A549 (cell line): ENCODE measurements around the gene LRRIQ4. TPM values are rescaled to one million over a fixed set of nuclear protein-coding genes. Genes with fewer than 3 reads are reported as not detected.

ENCODE experiments used
- ATAC-seq, 2 experiments: fragments of 200-7000 bp in 1 of 2; fragments of >200 bp in 1 of 2; cut with Nextera tagmentation in 1 of 2; cut with Tn5 transposase in 1 of 2; 3 replicates each; pipeline versions ENCODE4 v1.8.0 to v1.9.1; 2018 to 2020; ENCODE audit warnings: mild to moderate bottlenecking in 1 of 2, moderate library complexity in 1 of 2
- CTCF ChIA-PET: fragments of 300-600 bp; sonication (Branson Sonifier 250); formaldehyde crosslinking; extraction: SDS; loops from one replicate; lab custom pipeline; 2021; ENCODE audit warnings: antibody characterized with exemption, inconsistent platforms; lab: Yijun Ruan, JAX
- POLR2A ChIA-PET: fragments of 350-600 bp; formaldehyde crosslinking; extraction: SDS; loops from one replicate; lab custom pipeline; 2021; ENCODE audit warnings: antibody characterized with exemption, inconsistent platforms; lab: Yijun Ruan, JAX
- DNase-seq, 2 experiments: peaks; one replicate each; pipeline versions ENCODE4 v3.0.0 to v3.0.0-alpha.2; 2011 to 2016; ENCODE audit warnings: low read depth in 1 of 2, low spot score in 1 of 2
- FAIRE-seq: peaks from 2 replicates; lab custom pipeline; 2011; peaks lifted over from hg19 to GRCh38; lab: Jason Lieb, UNC
- H3K27ac ChIP-seq, 2 experiments: fragments of >200 bp; sonication (Bioruptor Twin); formaldehyde crosslinking; 3 replicates each; pipeline ENCODE4 v1.5.1; 2016 to 2017
- H3K4me1 ChIP-seq: fragments of >200 bp; sonication (Bioruptor Twin); formaldehyde crosslinking; 3 replicates; pipeline ENCODE4 v1.6.1; 2016
- H3K4me2 ChIP-seq: fragments of >200 bp; sonication (Bioruptor Twin); formaldehyde crosslinking; 3 replicates; pipeline ENCODE4 v1.6.1; 2016
- H3K4me3 ChIP-seq: fragments of >200 bp; sonication (Bioruptor Twin); formaldehyde crosslinking; 3 replicates; pipeline ENCODE4 v1.5.1; 2016
- H3K9me3 ChIP-seq: fragments of >200 bp; sonication (Bioruptor Twin); formaldehyde crosslinking; 3 replicates; pipeline ENCODE4 v1.6.1; 2016
- BCL3 ChIP-seq: fragments of >200 bp; sonication (Bioruptor Twin); formaldehyde crosslinking; IDR thresholded peaks from 3 replicates; pipeline ENCODE4 v1.6.1; 2016
- E2F6 ChIP-seq: IDR thresholded peaks from 2 replicates; pipeline ENCODE4 v1.6.1; 2012; ENCODE audit warnings: low read depth, borderline replicate concordance
- EHF ChIP-seq: fragments of 250-450 bp; sonication (Bioruptor Pico); IDR thresholded peaks from 2 replicates; pipeline ENCODE4 v1.5.0; 2020; ENCODE audit warnings: mild to moderate bottlenecking
- EHMT2 ChIP-seq: fragments of 200-600 bp; sonication (generic); IDR thresholded peaks from 2 replicates; pipeline ENCODE4 v1.6.1; 2016; ENCODE audit warnings: antibody characterized with exemption, low read depth, mild to moderate bottlenecking, moderate library complexity
- HEYL ChIP-seq: fragments of 250-450 bp; sonication (Bioruptor Pico); IDR thresholded peaks from 2 replicates; pipeline ENCODE4 v1.8.0; 2021; ENCODE audit warnings: mild to moderate bottlenecking, moderate library complexity
- HOXB5 ChIP-seq: fragments of 250-450 bp; sonication (Bioruptor Pico); IDR thresholded peaks from 2 replicates; pipeline ENCODE4 v1.5.0; 2020; ENCODE audit warnings: mild to moderate bottlenecking, moderate library complexity
- JUN ChIP-seq, 2 experiments: fragments of >200 bp; sonication (Bioruptor Twin); formaldehyde crosslinking; IDR thresholded peaks; 2 replicates in 1 of 2; 3 replicates in 1 of 2; pipeline ENCODE4 v1.6.1; 2016 to 2017
- JUNB ChIP-seq: fragments of >200 bp; sonication (Bioruptor Twin); formaldehyde crosslinking; IDR thresholded peaks from 2 replicates; pipeline ENCODE4 v1.6.1; 2016
- MAFK ChIP-seq: fragments of 450-650 bp; IDR thresholded peaks from 2 replicates; pipeline ENCODE4 v1.6.1; 2014; ENCODE audit not compliant: partially characterized antibody
- NR3C1 ChIP-seq: fragments of >200 bp; sonication (Bioruptor Twin); formaldehyde crosslinking; IDR thresholded peaks from 3 replicates; pipeline ENCODE4 v1.6.1; 2017
- RARB ChIP-seq: fragments of 250-450 bp; sonication (Bioruptor Pico); IDR thresholded peaks from 2 replicates; pipeline ENCODE4 v1.8.0; 2021; ENCODE audit warnings: mild to moderate bottlenecking, moderate library complexity
- RCOR1 ChIP-seq: fragments of 150-350 bp; IDR thresholded peaks from 2 replicates; pipeline ENCODE4 v1.6.1; 2014; ENCODE audit warnings: antibody characterized with exemption, low read length, low read depth
- RFX5 ChIP-seq: fragments of 450-650 bp; IDR thresholded peaks from 2 replicates; pipeline ENCODE4 v1.7.1; 2014; ENCODE audit warnings: antibody characterized with exemption, mild to moderate bottlenecking, moderate library complexity
- TFCP2L1 ChIP-seq: fragments of 250-450 bp; sonication (Bioruptor Pico); IDR thresholded peaks from 2 replicates; pipeline ENCODE4 v1.5.0; 2021; ENCODE audit warnings: mild to moderate bottlenecking
- ZFP36 ChIP-seq: fragments of 450-650 bp; IDR thresholded peaks from 2 replicates; pipeline ENCODE4 v1.6.1; 2014; ENCODE audit warnings: borderline replicate concordance; ENCODE audit not compliant: partially characterized antibody
- ZNF302 ChIP-seq: fragments of 250-450 bp; sonication (Bioruptor Pico); IDR thresholded peaks from 2 replicates; pipeline ENCODE4 v1.9.0; 2021; ENCODE audit warnings: inconsistent platforms, mild to moderate bottlenecking, moderate library complexity
- ZSCAN20 ChIP-seq: fragments of 250-450 bp; sonication (Bioruptor Pico); IDR thresholded peaks from 2 replicates; pipeline ENCODE4 v1.8.0; 2022; ENCODE audit warnings: mild to moderate bottlenecking, moderate library complexity
- WGBS: methylation state at CpG from one replicate; pipeline ENCODE4 v1.1.6; 2017; ENCODE audit errors: missing lambda C conversion rate; 5-methylcytosine and 5-hydroxymethylcytosine counted together
- polyA plus RNA-seq, 4 experiments: library from polyadenylated mRNA; depleted of rRNA in 3 of 4; stranded (reverse); fragments of >200 nt; fragmentation: RNase III in 1 of 4; extraction: RNeasy Plus Mini Kit Qiagen cat#74134 plus additional on column Dnase treatment in 1 of 4; gene quantifications; 2 replicates in 3 of 4; 3 replicates in 1 of 4; pipeline ENCODE4 v1.2.3, GENCODE V29; 2011 to 2017
- TF ChIP-seq, protein P1 (sequence below): IDR thresholded peaks from 2 replicates; pipeline ENCODE4 v1.6.1; 2012
- TF ChIP-seq, protein P2 (sequence below): fragments of 450-650 bp; IDR thresholded peaks from 2 replicates; pipeline ENCODE4 v1.6.1; 2014; ENCODE audit warnings: antibody characterized with exemption
- TF ChIP-seq, protein P3 (sequence below): fragments of 250-450 bp; sonication (Bioruptor Pico); IDR thresholded peaks from 2 replicates; pipeline ENCODE4 v1.5.0; 2021; ENCODE audit warnings: mild to moderate bottlenecking, moderate library complexity, borderline replicate concordance

The LRRIQ4 gene
- polyA plus RNA-seq, 2 of the 4 experiments (the other 2 are of a cell fraction), result not detected

GRCh38 chr3:169865176-169865767, 52.6 kb downstream of the LRRIQ4 start:
- Histone ChIP-seq H3K9me3 (no peaks in the 10 kb centered on the region), H3K4me3 (no peak overlapping the region), H3K4me2 (no peak overlapping the region), H3K4me1 (peaks cover 5% of the 10 kb centered on the region; the same call in 1 of the 3 replicates), H3K27ac (no peak overlapping the region)
- ATAC-seq (no peak), DNase-seq (no peak), FAIRE-seq (no peak)
- ChIA-PET POLR2A (no interaction called here), CTCF (interaction anchor here (0.6 to 3.6 kb wide), 3 partner anchors 10 to 229 kb away, joined by 3 to 14 read pairs (median 5); no protein-coding TSS in a partner anchor)
- WGBS, result 73% methylated on average over 12 of the region's 12 CpGs
- TF ChIP-seq RARB (CRISPR knock-in tag) (no peak), HOXB5 (CRISPR knock-in tag) (no peak), JUN (IDR thresholded peaks at IDR 0.05) (no peak), RFX5 (no peak), ZSCAN20 (CRISPR knock-in tag) (no peak), EHMT2 (no peak), BCL3 (no peak), NR3C1 (no peak), JUNB (no peak), ZNF302 (CRISPR knock-in tag) (no peak), HEYL (CRISPR knock-in tag) (no peak), EHF (CRISPR knock-in tag) (no peak), TFCP2L1 (no peak), RCOR1 (no peak), E2F6 (no peak), ZFP36 (no peak)
- TF ChIP-seq, protein P1, sequence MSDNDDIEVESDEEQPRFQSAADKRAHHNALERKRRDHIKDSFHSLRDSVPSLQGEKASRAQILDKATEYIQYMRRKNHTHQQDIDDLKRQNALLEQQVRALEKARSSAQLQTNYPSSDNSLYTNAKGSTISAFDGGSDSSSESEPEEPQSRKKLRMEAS, result no peak
- TF ChIP-seq, protein P2, sequence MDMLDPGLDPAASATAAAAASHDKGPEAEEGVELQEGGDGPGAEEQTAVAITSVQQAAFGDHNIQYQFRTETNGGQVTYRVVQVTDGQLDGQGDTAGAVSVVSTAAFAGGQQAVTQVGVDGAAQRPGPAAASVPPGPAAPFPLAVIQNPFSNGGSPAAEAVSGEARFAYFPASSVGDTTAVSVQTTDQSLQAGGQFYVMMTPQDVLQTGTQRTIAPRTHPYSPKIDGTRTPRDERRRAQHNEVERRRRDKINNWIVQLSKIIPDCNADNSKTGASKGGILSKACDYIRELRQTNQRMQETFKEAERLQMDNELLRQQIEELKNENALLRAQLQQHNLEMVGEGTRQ, result no peak
- TF ChIP-seq, protein P3, sequence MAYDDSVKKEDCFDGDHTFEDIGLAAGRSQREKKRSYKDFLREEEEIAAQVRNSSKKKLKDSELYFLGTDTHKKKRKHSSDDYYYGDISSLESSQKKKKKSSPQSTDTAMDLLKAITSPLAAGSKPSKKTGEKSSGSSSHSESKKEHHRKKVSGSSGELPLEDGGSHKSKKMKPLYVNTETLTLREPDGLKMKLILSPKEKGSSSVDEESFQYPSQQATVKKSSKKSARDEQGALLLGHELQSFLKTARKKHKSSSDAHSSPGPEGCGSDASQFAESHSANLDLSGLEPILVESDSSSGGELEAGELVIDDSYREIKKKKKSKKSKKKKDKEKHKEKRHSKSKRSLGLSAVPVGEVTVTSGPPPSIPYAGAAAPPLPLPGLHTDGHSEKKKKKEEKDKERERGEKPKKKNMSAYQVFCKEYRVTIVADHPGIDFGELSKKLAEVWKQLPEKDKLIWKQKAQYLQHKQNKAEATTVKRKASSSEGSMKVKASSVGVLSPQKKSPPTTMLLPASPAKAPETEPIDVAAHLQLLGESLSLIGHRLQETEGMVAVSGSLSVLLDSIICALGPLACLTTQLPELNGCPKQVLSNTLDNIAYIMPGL, result no peak
- TF ChIP-seq, all 56 proteins: peak for 0

GRCh38 chr3:169867584-169868210, 55.0 kb downstream of the LRRIQ4 start:
- Histone ChIP-seq H3K4me3 (no peak overlapping the region), H3K27ac (no peak overlapping the region), H3K9me3 (no peaks in the 10 kb centered on the region), H3K4me1 (peaks cover 7% of the 10 kb centered on the region; the same call in 1 of the 3 replicates), H3K4me2 (no peak overlapping the region)
- ChIA-PET POLR2A (no interaction called here), CTCF (interaction anchor here (0.7 kb wide), 2 partner anchors 15 to 36 kb away, joined by 3 read pairs; no protein-coding TSS in a partner anchor)
- FAIRE-seq (no peak), DNase-seq (no peak), ATAC-seq (no peak)
- 80% methylated on average over 3 of the region's 3 CpGs for WGBS
- TF ChIP-seq NR3C1 (no peak), MAFK (peak; percentile 50)
